Fibroblast of villous mesenchyme (primary cell): ENCODE results near the gene OTOP2. TPM values are rescaled to one million over a fixed set of nuclear protein-coding genes. Genes with fewer than 3 reads are reported as not detected.

Experiments used
- DNase-seq: peaks from one replicate; pipeline ENCODE4 v3.0.0-alpha.2; 2010; ENCODE audit warnings: low read depth
- H3K4me3 ChIP-seq: 2 replicates; pipeline ENCODE4 v1.5.1; 2011; ENCODE audit warnings: low read depth, mild to moderate bottlenecking, low read length
- total RNA-seq: library from RNA; depleted of rRNA; stranded (reverse); fragments of >200 nt; gene quantifications from 2 replicates; pipeline ENCODE4 v1.2.3, GENCODE V29; 2012
- TF ChIP-seq, protein P1 (sequence below): IDR thresholded peaks from 2 replicates; pipeline ENCODE4 v1.5.1; 2012; ENCODE audit warnings: low read depth, mild to moderate bottlenecking, low read length; ENCODE audit not compliant: insufficient read depth

The OTOP2 gene
- total RNA-seq, 1 donor = not detected

DNA sequence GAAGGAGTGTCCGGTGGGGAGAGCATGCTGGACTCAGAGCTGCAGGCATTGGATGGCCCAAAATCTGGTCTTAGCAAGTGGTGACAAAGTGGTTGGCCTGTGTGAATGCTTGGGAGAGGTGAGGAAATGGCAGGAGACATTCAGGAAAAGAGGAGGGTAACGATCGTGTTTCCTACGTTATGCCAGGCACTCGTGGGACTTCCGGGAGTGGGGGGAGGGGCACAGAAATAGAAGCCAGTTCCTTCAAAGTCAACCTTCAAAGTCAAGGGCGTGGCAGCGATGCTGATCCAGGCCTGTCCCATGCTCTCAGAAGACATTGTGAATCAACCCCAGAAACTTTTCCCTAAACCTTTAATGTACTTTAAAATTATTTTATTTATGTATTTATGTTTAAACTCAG lies 15.5 kb downstream of the OTOP2 start:
- H3K4me3 ChIP-seq = no peak overlapping the region
- DNase-seq = no peak
- TF ChIP-seq, protein P1, sequence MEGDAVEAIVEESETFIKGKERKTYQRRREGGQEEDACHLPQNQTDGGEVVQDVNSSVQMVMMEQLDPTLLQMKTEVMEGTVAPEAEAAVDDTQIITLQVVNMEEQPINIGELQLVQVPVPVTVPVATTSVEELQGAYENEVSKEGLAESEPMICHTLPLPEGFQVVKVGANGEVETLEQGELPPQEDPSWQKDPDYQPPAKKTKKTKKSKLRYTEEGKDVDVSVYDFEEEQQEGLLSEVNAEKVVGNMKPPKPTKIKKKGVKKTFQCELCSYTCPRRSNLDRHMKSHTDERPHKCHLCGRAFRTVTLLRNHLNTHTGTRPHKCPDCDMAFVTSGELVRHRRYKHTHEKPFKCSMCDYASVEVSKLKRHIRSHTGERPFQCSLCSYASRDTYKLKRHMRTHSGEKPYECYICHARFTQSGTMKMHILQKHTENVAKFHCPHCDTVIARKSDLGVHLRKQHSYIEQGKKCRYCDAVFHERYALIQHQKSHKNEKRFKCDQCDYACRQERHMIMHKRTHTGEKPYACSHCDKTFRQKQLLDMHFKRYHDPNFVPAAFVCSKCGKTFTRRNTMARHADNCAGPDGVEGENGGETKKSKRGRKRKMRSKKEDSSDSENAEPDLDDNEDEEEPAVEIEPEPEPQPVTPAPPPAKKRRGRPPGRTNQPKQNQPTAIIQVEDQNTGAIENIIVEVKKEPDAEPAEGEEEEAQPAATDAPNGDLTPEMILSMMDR = no peak

DNA sequence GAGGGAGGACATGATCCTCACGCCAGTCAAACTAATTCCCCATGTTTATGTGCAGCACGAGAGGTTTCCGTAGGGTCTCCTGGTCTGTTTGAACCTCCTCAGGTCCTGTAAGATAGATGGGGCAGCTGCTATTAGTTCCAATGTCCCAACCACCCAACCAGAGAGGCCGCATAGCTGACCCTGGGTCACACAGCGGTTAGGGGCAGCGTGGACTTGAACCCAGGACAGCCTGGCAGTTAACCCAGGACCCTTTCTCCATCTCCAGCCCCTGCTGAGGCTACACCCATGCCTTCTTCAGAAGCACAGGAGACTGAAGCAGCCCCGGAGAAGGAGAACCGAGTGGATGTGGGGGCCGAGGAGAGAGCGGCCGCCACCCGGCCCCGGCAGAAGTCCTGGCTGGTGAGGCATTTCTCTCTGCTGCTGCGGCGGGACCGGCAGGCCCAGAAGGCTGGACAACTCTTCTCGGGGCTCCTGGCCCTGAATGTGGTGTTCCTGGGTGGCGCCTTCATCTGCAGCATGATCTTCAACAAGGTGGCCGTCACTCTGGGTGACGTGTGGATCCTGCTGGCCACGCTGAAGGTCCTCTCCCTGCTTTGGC lies 17.2 kb downstream of the OTOP2 start:
- TF ChIP-seq, protein P1 = no peak
- no peak for DNase-seq
- H3K4me3 ChIP-seq = no peak overlapping the region

DNA sequence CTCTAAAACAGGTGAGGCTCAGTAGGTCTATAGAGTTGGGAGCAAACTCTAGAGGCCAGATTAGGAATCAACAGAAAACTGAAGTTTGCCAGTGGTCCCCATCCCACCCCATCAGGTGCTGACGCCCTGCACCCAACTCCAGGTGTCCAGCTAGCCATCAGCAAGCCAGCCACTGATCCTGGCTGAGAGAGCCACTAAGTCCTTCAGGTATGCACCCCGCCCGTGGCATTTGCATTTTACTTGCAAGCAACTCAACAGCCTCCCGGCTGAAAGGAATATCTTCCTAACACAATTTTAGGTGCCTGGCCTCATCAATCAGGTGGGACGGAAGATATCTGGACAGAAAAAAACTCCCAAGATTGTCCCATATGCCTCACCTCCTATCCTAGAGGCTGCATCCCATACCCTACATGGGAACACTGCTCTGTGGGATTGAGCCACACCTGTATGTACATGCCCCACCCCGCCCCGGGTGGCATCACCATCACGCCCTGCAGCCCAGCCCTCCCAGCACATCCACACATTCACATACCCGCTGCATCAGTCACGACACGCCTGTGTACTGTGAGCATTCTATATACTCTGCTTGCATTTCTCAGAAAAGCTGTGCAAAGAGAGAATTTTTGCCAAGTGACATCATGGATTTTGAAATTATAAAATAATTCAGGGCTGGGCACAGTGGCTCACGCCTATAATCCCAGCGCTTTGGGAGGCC lies 19.9 kb downstream of the OTOP2 start:
- no peak for DNase-seq
- TF ChIP-seq, protein P1 = no peak
- H3K4me3 ChIP-seq = no peak overlapping the region

DNA sequence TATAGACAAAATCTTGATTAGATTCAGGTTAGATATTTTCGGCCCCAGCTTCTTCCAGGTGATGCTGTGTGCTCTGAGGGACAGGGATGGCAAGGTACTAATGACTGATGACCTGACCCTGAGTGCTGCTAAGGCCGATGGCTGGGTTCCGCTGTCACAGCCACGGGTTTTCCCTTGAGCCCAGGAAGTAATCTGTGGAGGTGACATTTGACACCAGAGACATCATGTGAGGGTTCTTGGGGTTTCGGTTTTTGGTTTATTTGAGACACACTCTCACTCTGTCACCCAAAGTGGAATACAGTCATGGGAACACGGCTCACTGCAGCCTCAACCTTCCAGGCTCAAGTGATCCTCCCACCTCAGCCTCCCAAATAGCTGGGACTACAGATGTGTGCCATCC lies 21.5 kb downstream of the OTOP2 start:
- TF ChIP-seq, protein P1 = no peak
- H3K4me3 ChIP-seq = no peak overlapping the region
- DNase-seq = no peak

DNA sequence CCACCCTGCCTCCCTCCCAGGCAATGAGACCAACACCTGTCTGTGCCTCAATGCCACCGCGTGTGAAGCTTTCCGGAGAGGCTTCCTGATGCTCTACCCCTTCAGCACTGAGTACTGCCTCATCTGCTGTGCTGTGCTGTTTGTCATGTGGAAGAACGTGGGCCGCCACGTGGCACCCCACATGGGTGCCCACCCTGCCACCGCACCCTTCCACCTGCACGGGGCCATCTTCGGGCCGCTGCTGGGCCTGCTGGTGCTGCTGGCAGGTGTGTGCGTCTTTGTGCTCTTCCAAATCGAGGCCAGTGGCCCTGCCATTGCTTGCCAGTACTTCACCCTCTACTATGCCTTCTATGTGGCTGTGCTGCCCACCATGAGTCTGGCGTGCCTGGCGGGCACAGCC lies 22.6 kb downstream of the OTOP2 start:
- TF ChIP-seq, protein P1 = no peak
- H3K4me3 ChIP-seq = no peak overlapping the region
- no peak for DNase-seq

DNA sequence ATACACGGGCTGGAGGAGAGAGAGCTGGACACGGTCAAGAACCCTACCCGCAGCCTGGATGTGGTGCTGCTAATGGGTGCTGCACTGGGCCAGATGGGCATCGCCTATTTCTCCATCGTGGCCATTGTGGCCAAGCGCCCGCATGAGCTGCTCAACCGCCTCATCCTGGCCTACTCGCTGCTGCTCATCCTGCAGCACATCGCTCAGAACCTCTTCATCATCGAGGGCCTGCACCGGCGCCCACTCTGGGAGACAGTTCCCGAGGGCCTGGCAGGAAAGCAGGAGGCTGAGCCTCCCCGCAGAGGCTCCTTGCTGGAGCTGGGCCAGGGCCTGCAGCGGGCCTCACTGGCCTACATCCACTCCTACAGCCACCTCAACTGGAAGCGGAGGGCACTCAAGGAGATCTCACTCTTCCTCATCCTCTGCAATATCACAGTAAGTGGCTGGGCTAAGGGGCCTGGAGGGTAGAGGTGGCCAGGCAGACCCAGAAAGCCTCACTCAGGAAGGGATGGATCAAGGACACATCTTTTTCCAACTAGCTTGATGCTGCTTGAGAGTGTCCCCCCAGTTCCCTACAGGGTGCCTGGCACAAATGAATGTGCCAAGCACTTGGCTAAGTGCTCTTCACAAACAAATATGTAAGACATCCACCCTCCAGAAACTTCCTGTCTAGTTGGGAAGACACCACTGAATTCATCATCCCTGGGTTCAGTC lies 23.1 kb downstream of the OTOP2 start:
- no peak overlapping the region for H3K4me3 ChIP-seq
- DNase-seq = no peak
- TF ChIP-seq, protein P1 = no peak
